NCI-H146 treated with DMSO at 0.1 percent for 48 hours (cell line): ENCODE data around the gene DPP8.
"Not testable (repeated sequence)": the region's sequence is repeated elsewhere in the genome, so short reads cannot be mapped to it uniquely, and the experiment has no call there.

Source experiments
- DNase-seq: peaks from one replicate; lab custom pipeline; 2025; ENCODE audit not compliant: unreplicated experiment; lab: John Stamatoyannopoulos, UW

DPP8 gene

DNA sequence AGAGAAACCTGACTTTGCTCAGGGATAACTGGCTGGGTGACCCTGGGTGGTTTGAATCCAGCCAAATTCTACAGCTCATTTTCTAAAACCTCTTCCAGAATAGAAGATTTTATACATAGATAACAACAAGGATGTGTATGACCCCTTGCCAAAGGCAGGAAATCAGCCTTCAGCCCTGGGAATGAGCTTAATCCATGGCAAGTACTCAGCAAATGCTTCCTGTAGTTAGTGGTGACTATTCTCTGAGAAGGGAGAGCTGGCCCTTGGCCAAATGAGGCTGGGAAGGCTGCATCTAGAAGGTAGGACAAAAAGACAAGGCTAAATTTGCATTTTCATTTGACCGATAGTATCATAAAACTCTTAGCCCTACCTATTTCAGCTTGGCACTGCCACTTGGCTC, 8.1 kb upstream of the DPP8 start:
- DNase-seq, result no peak

DNA sequence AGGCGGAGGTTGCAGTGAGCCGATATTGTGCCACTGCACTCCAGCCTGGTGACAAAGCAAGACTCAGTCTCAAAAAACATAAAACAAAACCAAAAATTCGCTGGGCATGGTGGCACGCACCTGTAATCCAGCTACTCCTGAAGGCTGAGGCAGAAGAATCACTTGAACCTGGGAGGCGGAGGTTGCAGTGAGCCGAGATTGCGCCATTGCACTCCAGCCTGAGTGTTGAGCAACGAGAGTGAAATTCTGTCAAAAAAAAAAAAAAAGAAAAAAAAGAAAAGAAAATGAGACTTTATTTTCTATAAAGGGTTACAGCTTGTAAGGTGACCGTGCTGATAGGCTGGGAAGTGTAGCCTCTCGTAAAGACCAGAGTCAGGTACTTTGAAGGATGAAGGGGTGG, 6.7 kb upstream of the DPP8 start:
- DNase-seq, result no peak

DNA sequence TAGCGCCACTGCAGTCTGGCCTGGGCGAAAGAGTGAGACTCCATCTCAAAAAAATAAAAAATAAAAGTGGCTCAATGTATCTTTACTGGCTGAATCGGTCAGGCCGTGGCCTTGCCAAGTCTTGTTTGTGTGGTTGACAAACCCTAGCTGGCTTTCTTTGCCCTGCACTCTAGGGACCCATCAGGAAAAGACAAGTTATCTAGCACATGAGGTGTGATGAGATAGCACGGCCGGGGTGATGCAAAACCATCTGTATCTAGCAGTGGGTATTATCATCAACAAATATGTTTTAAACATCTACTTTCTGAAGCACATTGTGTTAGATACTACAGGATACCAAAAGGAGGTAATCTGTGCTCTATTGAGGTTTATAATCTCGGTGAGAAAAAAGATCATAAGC, 3.9 kb upstream of the DPP8 start:
- DNase-seq, result no peak

DNA sequence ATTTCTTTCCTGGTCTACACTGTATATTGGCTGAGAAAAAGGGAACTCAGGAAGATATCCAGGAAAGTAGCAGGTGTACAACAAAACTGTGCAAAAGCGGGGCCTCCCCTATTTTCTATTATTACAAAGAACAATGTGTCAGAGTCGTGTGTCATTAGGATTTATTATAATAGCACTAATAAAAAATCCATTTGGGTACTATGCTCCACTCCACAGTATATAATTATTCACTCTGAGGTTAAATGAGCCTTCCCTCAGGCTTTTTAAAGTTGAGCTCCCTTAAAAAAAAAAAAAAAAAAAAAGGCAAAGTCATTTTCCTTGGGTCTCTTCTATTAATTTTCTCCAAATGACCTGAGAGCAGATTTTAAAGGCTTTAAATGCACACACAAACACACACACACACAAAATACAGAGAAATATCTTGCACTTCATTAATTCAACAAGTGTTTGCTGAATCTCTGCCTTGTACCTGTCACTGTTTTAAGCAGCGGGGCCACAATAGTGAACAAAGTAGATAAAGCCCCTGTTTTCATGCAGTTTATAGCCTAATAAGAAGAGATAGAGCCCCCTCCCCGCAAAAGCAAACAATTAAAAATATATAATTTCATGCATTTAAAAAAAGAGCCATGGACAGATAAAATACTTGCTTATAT, 1.3 kb upstream of the DPP8 start:
- DNase-seq, result no peak

DNA sequence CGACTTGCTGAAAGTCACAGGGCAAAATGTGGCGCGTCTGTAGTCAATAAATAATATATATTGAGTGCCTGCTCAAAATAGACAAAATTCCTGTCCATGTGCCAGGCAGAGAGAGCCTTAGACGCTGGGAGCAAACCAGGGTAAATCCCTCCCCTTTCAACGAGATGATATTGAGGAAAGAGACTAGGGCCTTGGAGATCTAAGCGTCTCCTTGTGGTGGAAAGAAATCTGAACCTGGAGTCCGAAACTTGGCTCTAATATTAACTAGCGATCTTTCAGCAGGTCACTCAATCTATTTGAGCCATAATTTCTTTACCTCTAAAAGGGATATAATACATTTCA, 348 bp upstream of the DPP8 start:
- no peak for DNase-seq

DNA sequence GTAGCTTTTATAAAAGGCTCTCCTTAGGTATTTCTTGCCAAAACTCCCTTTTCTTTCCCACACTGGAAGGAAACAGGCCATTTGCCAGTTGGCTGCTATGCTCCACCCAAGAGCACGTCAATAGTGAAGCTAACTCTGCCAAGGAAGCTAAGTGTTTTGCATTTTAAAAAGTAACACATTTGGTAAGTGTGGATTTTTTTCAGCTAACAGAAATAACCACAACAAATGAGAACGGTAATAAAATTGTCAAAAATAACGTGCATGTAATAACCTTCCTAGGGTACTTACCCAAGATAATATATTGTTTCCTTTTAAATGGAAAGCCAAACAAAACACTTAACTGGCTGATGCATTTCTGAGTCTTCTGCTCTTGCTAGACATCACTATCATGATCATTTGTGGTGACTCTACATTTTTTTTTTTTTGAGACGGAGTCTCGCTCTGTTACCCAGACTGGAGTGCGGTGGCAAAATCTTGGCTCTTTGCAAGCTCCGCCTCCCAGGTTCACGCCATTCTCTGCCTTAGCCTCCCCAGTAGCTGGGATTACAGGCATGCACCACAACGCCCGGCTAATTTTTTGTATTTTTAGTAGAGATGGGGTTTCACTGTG, 4.6 kb downstream of the DPP8 start:
- no peak for DNase-seq

DNA sequence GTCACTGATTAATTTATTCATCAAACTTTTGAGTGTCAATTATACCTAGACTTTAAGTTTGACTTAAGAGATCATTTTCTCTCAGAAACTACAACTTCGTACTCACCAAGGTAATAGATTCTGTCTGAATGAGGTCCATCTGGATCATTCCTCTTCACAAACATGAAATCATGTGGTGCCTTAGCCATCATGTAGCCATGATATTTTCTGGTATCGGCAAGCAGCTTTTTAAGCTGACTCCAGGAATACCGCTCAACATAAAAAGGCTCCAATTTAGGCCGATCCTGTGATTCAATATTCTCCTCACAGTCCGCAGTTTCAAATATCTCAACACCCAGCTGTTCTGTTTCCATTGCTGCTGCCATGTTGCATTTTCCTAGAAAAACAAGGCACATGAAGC, 5.3 kb downstream of the DPP8 start:
- no peak for DNase-seq

DNA sequence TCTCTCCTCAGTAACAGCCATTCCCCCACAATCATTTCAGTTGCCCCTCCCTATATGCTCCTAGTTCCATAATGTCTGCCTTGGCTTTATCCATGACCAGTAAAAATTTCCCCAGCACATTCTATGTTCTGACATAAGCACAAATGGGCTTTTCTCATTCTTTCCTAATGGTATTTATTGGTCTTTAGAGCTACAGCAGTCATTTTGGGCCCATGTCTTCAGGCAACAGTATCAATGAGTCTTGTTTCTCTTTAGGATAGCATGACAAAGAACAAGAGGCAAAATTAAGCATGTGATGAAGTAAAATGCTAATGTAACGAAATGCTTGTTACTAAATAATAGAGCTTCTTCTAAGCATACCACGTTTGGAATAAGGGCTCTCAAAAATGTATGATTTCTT, 8.2 kb downstream of the DPP8 start:
- DNase-seq, result no peak

DNA sequence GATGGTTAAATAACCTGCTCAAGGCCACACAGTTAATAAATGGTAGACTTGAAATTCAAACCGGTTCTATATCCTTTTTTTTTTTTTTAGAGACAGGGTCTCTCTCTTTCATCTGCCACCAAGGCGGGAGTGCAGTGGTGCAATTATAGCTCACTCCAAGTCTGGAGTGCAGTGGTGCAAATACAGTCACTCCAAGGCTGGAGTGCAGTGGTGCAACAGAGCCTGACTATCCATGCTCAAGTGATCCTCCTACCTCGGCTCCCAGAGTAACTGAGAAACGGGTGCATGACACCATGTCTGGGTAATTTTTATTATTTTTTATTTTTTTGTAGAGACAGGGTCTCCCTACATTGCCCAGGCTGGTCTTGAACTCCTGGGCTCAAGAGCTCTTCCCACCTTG, 23.4 kb downstream of the DPP8 start:
- no peak for DNase-seq

DNA sequence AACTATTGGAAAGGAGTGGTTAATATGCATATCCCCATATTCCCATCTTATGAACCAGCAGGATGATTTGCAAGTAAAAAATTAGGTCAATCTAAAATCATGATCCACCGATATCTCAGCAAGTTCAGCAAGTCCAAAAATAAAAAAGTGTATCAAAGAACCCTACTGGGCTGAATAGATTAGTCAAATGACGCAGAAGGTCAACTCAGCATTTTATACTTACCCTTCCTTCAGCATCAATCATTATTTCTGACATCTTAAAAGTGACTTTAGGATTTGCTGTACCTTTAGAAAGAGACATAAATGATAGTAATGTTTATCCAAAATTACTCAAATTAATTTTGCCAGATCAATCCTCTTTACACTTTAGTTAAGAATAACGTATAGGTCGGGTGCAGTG, 32.6 kb downstream of the DPP8 start:
- DNase-seq, result no peak

DNA sequence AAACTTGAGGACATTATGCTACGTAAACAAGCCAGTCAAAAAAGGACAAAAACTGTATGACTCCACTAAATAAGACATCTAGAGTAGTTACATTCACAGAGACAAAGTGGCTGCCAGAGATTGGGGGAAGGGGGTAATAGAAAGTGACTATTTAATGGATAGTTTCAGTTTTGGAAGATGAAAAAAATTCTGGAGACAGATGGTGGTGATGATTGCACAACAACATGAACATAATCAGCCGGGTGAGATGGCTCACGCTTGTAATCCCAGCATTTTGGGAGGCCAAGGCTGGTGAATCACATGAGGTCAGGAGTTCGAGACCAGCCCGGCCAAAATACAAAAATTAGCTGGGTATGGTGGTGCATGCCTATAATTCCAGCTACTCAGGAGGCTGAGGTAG, 40.6 kb downstream of the DPP8 start:
- DNase-seq, result no peak

DNA sequence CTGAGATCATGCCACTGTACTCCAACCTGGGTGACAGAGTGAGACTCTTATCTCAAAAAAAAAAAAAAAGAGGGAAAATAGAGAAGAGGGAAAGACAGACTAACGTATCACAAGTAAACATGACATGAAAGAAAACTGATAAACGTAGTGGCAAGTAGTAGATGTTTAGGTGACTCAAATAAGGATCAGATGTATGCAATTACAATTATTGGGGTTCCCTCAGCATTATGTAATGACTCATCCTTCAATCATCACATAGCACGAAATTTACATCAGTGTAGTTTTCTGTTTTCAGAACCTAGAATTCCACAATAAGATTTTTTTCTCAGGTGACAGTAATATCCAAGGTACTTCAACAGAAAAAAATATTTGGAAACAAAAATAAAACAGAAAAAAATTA, 46.6 kb downstream of the DPP8 start:
- DNase-seq, result no peak

DNA sequence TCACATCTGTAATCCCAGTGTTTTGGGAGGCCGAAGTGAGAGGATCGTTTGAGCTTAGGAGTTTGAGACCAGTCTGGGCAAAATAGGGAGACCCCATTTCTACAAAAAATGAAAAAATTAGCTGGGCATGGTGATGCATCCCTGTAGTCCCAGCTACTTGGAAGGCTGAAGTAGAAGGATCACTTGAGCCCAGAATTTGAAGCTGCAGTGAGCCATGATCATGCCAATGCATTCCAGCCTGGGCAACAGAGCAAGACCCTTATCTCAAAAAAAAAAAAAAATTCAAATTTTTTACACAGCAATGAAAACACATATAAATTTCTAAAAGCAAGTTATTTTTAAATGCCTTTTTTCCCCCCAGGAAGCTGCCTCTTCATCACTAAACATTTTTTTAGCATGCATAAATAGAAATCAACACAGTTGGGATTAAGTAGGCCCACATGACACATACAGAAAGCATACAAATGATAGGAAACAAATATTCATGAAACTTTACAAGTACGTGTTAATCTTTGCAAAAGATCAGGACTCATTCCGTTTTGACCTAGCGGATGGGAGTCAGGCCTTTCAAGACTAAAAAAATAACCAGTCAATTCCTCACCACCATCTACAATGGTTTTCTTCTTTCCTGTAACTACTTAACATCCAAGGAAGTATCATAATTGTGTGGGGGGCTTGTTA, 49.1 kb downstream of the DPP8 start:
- no peak for DNase-seq

DNA sequence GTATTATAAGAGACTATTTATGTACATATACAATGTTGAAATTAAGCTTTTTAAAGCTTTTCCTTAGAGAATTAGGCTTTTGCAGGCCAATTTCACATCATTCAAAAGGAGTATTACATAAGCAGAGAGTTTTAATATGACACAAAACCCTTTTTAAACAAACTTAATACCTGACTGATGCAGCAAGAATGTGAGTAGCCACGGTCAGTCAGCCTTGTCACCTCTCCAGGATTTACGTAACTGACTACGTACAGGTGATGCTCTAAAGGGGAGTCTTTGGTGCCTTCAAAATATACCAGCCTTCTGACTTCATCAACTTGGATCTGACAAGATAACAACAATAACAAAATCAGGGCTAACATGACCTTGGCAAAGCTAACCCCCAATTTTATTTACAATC, 50.6 kb downstream of the DPP8 start:
- DNase-seq, result no peak

DNA sequence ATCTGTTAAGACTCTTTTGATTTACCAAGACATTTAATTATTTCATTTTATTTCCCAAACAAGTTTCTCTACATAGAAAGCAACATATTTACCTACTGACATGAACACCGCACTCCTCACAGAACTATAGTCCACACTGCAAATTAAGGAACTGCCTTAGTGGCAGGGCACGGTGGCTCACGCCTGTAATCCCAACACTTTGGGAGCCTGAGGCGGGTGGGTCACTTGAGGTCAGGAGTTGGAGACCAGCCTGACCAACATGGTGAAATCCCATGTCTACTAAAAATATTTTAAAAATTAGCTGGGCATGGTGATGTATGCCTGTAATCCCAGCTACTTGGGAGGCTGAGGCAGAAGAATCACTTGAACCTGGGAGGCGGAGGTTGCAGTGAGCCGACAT, 54.4 kb downstream of the DPP8 start:
- DNase-seq, result not testable (repeated sequence)

DNA sequence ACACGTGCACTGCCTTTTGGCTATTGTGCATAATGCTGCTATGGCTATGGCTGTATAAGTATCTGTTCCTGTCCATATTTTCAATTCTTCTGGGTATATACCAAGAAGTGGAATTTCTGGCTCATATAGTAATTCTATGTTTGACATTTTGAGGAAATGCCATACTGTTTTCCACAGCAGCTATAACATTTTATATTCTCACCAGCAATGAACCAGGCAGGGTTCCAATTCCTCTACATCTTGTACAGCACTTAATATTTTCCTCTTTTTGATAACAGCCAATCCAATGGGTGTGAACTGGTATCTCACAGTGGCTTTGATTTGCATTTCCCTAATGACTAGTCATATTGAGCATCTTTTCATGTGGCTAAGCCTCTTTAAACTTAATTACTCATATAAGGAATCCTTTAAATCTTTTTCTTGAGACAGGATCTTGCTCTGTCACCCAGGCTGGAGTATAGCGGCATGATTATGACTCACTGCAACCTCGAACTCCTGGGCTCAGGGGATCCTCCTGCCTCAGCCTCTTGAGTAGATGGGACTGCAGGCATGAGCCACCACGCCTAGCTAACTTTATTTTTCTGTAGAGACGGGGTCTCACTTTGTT, 56.6 kb downstream of the DPP8 start:
- no peak for DNase-seq

DNA sequence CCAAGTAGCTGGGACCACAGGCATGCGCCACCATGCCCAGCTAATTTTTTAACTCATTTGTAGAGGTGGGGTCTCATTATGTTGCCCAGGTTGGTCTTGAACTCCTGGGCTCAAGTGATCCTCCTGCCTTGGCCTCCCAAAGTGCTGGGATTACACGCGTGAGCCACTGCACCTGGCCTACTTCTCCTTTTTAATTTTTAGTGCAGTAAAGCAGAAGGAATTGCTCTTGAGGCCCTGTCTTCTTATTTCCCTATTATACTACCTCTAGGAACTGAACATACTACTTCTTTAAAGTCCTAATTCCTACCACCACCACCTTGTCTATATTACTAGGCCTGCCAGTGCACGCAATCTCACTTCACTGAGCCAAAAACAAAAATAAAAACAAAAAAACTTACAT, 62.2 kb downstream of the DPP8 start:
- DNase-seq, result not testable (repeated sequence)

DNA sequence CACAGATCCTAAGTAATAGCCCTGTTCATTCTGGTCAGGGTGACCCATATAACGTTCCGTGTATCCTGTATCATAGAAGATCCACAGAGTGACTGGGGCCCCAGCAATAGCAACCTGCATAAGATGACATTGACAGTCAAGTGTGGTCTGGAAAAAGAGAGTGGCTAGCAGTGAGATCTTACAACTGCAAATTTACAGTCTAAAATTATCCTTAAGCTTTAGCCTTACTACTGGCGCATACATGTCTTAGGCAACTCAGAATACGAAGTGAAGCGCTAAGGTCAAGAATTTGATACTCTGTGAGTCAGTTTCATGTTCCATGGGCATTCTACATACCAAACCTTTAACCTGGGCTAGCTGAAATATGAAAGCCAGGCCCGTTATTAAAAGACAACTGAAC, 65.5 kb downstream of the DPP8 start:
- DNase-seq, result no peak

DNA sequence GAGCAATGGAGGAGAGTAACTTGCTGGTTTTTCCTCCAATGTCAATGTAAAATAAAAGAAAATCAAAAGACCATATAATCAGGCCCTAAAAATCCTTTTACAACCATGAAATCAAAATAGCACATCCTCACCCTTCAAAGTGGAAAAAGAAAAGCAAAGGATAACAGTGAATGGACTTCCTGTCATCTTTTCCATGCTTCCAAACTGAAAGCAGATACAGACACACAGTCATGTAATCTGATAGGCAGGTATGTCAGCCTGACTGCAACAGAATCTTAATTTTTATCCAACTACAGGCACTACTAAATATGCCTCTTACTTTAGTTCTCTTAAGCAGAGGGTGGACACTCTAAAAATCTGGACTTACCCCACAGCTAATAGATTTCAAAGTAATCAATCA, 66.9 kb downstream of the DPP8 start:
- DNase-seq, result no peak

DNA sequence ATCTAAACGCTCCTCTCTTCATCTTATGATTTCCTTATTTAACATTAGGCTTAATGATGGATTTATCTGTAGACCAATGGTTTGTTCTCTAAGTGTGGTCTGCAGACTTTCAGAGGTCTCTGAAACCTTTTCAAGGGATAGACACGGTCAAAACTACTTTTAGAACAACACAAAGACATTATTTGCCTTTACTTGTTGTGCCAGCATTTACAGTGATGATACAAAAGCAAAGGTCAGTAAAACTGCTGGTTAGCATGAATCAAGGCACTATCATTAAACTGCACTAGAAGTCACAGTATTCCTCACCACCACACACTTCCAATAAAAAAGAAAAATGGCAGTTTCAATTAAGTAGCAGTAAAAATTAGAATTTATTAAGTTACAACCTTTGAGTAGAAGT, 70.3 kb downstream of the DPP8 start:
- DNase-seq, result no peak

DNA sequence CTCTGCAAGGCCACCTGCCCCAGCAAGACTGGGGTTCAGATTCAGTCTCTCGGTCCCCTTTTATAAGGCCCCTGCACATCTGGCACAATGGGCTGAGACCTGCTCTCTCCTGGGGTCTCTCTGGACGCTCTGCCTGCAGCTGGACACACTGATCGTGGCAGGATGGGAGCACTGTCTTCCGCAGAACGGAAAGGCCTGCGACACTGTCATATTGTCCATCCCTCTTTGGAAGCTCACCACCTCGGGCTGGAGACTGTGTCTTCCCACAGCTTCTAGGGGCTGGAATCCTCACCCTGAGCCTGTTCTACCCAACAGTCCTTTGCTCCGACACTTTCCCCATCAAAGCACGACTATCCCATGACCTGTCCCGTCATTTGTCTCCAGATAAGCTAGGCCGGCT, 83.3 kb downstream of the DPP8 start:
- DNase-seq, result no peak

DNA sequence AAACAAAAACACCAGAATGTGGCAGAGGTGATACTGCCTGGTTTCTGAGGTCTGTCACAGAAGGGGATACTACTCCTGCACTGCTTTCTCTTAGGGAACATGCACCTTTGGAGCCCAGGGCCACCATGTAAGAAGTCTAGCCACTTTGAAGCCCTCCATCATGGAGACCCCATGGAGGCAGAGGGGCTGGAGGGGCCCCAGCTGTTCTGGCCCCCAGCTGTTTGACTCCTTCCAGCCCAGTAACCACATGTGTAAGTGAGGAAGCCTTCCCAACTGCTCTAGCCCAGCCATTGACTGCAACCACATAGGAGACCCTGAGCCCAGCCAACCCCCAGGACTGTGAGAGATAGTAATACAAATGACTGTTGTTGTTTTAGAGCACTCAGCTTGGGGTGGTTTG, 85.8 kb downstream of the DPP8 start:
- DNase-seq, result no peak
